SK-N-SH treated with all-trans-retinoic acid at 6 μM for 48 hours (cell line): ENCODE results near the gene PTPRN2.

Experiments used
- ATAC-seq: fragments of 200-7000 bp; cut with Tn5 transposase; 3 replicates; pipeline ENCODE4 v1.9.1; 2020; ENCODE audit warnings: mild to moderate bottlenecking, moderate library complexity
- ARNTL ChIP-seq: fragments of 450-650 bp; formaldehyde crosslinking; IDR thresholded peaks from 2 replicates; pipeline ENCODE4 v1.5.0; 2020; ENCODE audit warnings: low read depth, mild to moderate bottlenecking, moderate library complexity, borderline replicate concordance
- BACH2 ChIP-seq: fragments of 250-450 bp; sonication (Bioruptor Pico); IDR thresholded peaks from 2 replicates; pipeline ENCODE4 v1.9.0; 2021; ENCODE audit warnings: mild to moderate bottlenecking, borderline replicate concordance
- CREB5 ChIP-seq: fragments of 250-450 bp; sonication (Bioruptor Pico); IDR thresholded peaks from 2 replicates; pipeline ENCODE4 v1.5.1; 2020; ENCODE audit warnings: low read depth, mild to moderate bottlenecking, moderate library complexity
- CSDC2 ChIP-seq: fragments of 250-450 bp; sonication (Bioruptor Pico); IDR thresholded peaks from 2 replicates; pipeline ENCODE4 v1.5.0; 2020; ENCODE audit warnings: mild to moderate bottlenecking, moderate library complexity
- CSRNP3 ChIP-seq: fragments of 250-450 bp; sonication (Bioruptor Pico); IDR thresholded peaks from 2 replicates; pipeline ENCODE4 v1.5.1; 2021; ENCODE audit warnings: mild to moderate bottlenecking, moderate library complexity
- ESRRG ChIP-seq: fragments of 250-450 bp; sonication (Bioruptor Pico); IDR thresholded peaks from 2 replicates; pipeline ENCODE4 v1.6.1; 2021; ENCODE audit warnings: mild to moderate bottlenecking
- ISL1 ChIP-seq: fragments of 250-450 bp; sonication (Bioruptor Pico); IDR thresholded peaks from 2 replicates; pipeline ENCODE4 v2.1.2; 2022; ENCODE audit warnings: mild to moderate bottlenecking, moderate library complexity
- POU6F1 ChIP-seq: fragments of 250-450 bp; sonication (Bioruptor Pico); IDR thresholded peaks from 2 replicates; pipeline ENCODE4 v1.8.0; 2021; ENCODE audit warnings: low read depth, mild to moderate bottlenecking, moderate library complexity, borderline replicate concordance
- PPARA ChIP-seq: fragments of 250-450 bp; sonication (Bioruptor Pico); IDR thresholded peaks from 2 replicates; pipeline ENCODE4 v1.5.0; 2020; ENCODE audit warnings: mild to moderate bottlenecking, borderline replicate concordance
- RARB ChIP-seq: fragments of 250-450 bp; sonication (Bioruptor Pico); IDR thresholded peaks from 2 replicates; pipeline ENCODE4 v1.8.0; 2021; ENCODE audit warnings: mild to moderate bottlenecking, moderate library complexity
- TCF4 ChIP-seq: fragments of 250-450 bp; sonication (Bioruptor Pico); IDR thresholded peaks from 2 replicates; pipeline ENCODE4 v1.8.0; 2021; ENCODE audit warnings: mild to moderate bottlenecking, moderate library complexity, borderline replicate concordance
- TOX ChIP-seq: fragments of 250-450 bp; sonication (Bioruptor Pico); IDR thresholded peaks from 2 replicates; pipeline ENCODE4 v1.8.0; 2021; ENCODE audit warnings: mild to moderate bottlenecking, moderate library complexity, borderline replicate concordance
- ZC3H10 ChIP-seq: fragments of 250-450 bp; sonication (Bioruptor Pico); IDR thresholded peaks from 2 replicates; pipeline ENCODE4 v1.5.1; 2021; ENCODE audit warnings: mild to moderate bottlenecking, moderate library complexity
- ZFP3 ChIP-seq: fragments of 250-450 bp; sonication (Bioruptor Pico); IDR thresholded peaks from 2 replicates; pipeline ENCODE4 v1.5.0; 2020; ENCODE audit warnings: mild to moderate bottlenecking, moderate library complexity
- ZFP30 ChIP-seq: fragments of 450-650 bp; formaldehyde crosslinking; IDR thresholded peaks from 2 replicates; pipeline ENCODE4 v1.5.0; 2022; ENCODE audit warnings: mild to moderate bottlenecking, moderate library complexity
- ZNF565 ChIP-seq: fragments of 450-650 bp; formaldehyde crosslinking; conservative IDR thresholded peaks from 2 replicates; pipeline ENCODE4 v1.5.0; 2020; ENCODE audit warnings: low read depth, mild to moderate bottlenecking, moderate library complexity
- ZNF70 ChIP-seq: fragments of 450-650 bp; formaldehyde crosslinking; IDR thresholded peaks from 2 replicates; pipeline ENCODE4 v1.5.0; 2020; ENCODE audit warnings: mild to moderate bottlenecking, moderate library complexity
- ZNF8 ChIP-seq: fragments of 450-650 bp; formaldehyde crosslinking; IDR thresholded peaks from 2 replicates; pipeline ENCODE4 v1.5.0; 2020; ENCODE audit warnings: mild to moderate bottlenecking, moderate library complexity
- TF ChIP-seq, protein P1 (sequence below): fragments of 250-450 bp; sonication (Bioruptor Pico); IDR thresholded peaks from 2 replicates; pipeline ENCODE4 v1.8.0; 2020; ENCODE audit warnings: mild to moderate bottlenecking, moderate library complexity, borderline replicate concordance
- TF ChIP-seq, protein P2 (sequence below): fragments of 250-450 bp; sonication (Bioruptor Pico); IDR thresholded peaks from 2 replicates; pipeline ENCODE4 v1.5.0; 2020; ENCODE audit warnings: mild to moderate bottlenecking, moderate library complexity

The PTPRN2 gene

DNA sequence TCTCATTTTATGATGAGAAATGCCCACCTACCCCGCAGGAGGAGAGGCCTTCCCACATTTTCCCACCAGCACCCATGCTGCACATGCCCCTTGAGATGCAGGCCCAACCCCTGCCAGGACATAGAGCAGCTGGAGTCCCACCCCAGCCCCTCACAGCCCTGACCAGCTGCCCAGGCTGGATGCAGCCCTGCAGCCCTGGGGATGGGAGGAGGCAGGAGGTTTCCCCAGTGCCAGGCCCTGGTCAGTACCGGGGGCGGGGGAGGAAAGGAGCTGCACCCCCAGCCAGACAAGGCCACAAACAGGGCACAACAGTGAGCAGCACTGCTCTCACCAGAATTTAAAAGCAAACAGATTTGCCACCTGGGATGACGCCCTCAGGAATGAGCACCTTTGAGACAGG lies 196.1 kb downstream of the PTPRN2 start (continued):
- no peak for TF ChIP-seq RARB (CRISPR knock-in tag)
- no peak for TF ChIP-seq ESRRG

DNA sequence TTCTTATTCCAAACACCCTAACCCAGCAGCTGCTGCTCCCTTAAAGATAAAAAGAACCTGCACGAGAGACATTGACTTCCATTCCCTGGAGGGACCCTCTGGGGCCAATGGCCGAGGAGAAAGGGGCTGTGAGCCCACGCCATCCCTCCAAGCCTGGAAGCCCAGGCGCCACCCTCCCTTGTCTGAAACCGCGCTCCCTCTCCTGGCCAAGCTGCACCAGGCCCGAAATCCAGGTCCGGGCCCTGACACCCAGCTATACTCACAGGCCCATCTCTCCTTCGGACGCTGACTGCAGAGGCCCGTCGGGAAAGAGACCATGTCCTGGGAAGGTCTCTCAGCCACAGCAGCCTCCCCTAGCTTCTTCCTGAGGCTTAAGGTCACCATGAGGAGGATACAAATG lies 196.5 kb downstream of the PTPRN2 start:
- TF ChIP-seq, protein P1, sequence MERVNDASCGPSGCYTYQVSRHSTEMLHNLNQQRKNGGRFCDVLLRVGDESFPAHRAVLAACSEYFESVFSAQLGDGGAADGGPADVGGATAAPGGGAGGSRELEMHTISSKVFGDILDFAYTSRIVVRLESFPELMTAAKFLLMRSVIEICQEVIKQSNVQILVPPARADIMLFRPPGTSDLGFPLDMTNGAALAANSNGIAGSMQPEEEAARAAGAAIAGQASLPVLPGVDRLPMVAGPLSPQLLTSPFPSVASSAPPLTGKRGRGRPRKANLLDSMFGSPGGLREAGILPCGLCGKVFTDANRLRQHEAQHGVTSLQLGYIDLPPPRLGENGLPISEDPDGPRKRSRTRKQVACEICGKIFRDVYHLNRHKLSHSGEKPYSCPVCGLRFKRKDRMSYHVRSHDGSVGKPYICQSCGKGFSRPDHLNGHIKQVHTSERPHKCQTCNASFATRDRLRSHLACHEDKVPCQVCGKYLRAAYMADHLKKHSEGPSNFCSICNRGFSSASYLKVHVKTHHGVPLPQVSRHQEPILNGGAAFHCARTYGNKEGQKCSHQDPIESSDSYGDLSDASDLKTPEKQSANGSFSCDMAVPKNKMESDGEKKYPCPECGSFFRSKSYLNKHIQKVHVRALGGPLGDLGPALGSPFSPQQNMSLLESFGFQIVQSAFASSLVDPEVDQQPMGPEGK (CRISPR knock-in tag), result no peak
- TF ChIP-seq CSRNP3, result no peak
- TF ChIP-seq POU6F1, result no peak
- no peak for TF ChIP-seq RARB (CRISPR knock-in tag)
- no peak for TF ChIP-seq ZC3H10 (CRISPR knock-in tag)
- TF ChIP-seq PPARA (CRISPR knock-in tag), result no peak
- no peak for TF ChIP-seq ZFP30
- TF ChIP-seq ISL1, result no peak
- TF ChIP-seq ESRRG, result no peak
- TF ChIP-seq ZNF8 (CRISPR knock-in tag), result no peak
- TF ChIP-seq TCF4 (CRISPR knock-in tag), result no peak
- TF ChIP-seq, protein P2, sequence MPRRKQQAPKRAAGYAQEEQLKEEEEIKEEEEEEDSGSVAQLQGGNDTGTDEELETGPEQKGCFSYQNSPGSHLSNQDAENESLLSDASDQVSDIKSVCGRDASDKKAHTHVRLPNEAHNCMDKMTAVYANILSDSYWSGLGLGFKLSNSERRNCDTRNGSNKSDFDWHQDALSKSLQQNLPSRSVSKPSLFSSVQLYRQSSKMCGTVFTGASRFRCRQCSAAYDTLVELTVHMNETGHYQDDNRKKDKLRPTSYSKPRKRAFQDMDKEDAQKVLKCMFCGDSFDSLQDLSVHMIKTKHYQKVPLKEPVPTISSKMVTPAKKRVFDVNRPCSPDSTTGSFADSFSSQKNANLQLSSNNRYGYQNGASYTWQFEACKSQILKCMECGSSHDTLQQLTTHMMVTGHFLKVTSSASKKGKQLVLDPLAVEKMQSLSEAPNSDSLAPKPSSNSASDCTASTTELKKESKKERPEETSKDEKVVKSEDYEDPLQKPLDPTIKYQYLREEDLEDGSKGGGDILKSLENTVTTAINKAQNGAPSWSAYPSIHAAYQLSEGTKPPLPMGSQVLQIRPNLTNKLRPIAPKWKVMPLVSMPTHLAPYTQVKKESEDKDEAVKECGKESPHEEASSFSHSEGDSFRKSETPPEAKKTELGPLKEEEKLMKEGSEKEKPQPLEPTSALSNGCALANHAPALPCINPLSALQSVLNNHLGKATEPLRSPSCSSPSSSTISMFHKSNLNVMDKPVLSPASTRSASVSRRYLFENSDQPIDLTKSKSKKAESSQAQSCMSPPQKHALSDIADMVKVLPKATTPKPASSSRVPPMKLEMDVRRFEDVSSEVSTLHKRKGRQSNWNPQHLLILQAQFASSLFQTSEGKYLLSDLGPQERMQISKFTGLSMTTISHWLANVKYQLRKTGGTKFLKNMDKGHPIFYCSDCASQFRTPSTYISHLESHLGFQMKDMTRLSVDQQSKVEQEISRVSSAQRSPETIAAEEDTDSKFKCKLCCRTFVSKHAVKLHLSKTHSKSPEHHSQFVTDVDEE (CRISPR knock-in tag), result no peak
- no peak for TF ChIP-seq BACH2 (CRISPR knock-in tag)
- TF ChIP-seq, all 23 proteins: peak for 0
- no peak for ATAC-seq

DNA sequence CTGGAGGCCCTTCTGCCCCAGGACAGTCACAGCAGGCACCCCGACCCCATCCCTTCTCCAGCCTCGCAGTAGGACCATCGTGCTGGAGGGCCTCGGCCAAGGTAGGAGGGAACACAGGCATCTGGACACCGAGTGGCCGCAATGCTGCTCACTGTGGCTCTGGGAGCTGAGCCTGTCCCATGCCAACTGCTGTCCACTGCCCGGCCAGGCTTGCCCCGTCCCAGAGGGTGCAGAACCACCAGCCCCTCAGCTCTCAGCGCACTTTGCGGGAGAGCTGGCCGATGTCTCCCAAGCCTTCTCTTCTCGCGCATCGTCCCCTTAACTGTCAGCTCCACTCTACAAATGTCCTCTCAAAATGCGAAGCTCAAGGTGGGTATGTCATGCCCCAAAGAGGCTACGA lies 197.2 kb downstream of the PTPRN2 start:
- ATAC-seq, result no peak
- no peak for TF ChIP-seq ZNF565 (CRISPR knock-in tag)
- TF ChIP-seq ISL1, result no peak
- TF ChIP-seq RARB (CRISPR knock-in tag), result no peak
- TF ChIP-seq CSRNP3, result no peak
- TF ChIP-seq, protein P2 (CRISPR knock-in tag), result no peak
- no peak for TF ChIP-seq ZNF70 (CRISPR knock-in tag)
- TF ChIP-seq ZC3H10 (CRISPR knock-in tag), result no peak
- no peak for TF ChIP-seq CREB5 (CRISPR knock-in tag)
- TF ChIP-seq ARNTL (CRISPR knock-in tag), result no peak
- no peak for TF ChIP-seq CSDC2 (CRISPR knock-in tag)
- TF ChIP-seq BACH2 (CRISPR knock-in tag), result no peak
- TF ChIP-seq TOX (CRISPR knock-in tag), result no peak
- TF ChIP-seq, protein P1 (CRISPR knock-in tag), result no peak
- no peak for TF ChIP-seq ZFP3 (CRISPR knock-in tag)
- no peak for TF ChIP-seq ESRRG
- TF ChIP-seq ZFP30, result no peak
- TF ChIP-seq, all 23 proteins: peak for 0
